Ishikawa (cell line): Measurements from ENCODE around the gene APEX2.

ENCODE experiments used
- CEBPB ChIP-seq: IDR thresholded peaks from 2 replicates; pipeline ENCODE4 v1.6.1; 2012
- CREB1 ChIP-seq: IDR thresholded peaks from 2 replicates; pipeline ENCODE4 v1.6.1; 2012; ENCODE audit warnings: low read depth
- EGR1 ChIP-seq: IDR thresholded peaks from 2 replicates; pipeline ENCODE4 v1.6.1; 2012
- EP300 ChIP-seq: IDR thresholded peaks from 2 replicates; pipeline ENCODE4 v1.6.1; 2012; ENCODE audit warnings: borderline replicate concordance
- FOXM1 ChIP-seq: IDR thresholded peaks from 2 replicates; pipeline ENCODE4 v1.6.1; 2012; ENCODE audit warnings: low read depth, borderline replicate concordance
- MAX ChIP-seq: IDR thresholded peaks from 2 replicates; pipeline ENCODE4 v1.6.1; 2012
- NFIC ChIP-seq: IDR thresholded peaks from 2 replicates; pipeline ENCODE4 v1.6.1; 2012
- RAD21 ChIP-seq: IDR thresholded peaks from 2 replicates; pipeline ENCODE4 v1.6.1; 2012; ENCODE audit warnings: low read depth
- REST ChIP-seq: IDR thresholded peaks from 2 replicates; pipeline ENCODE4 v1.6.1; 2012; ENCODE audit warnings: low read depth, mild to moderate bottlenecking
- TAF1 ChIP-seq: IDR thresholded peaks from 2 replicates; pipeline ENCODE4 v1.6.1; 2012; ENCODE audit warnings: low read depth, mild to moderate bottlenecking
- TCF12 ChIP-seq: IDR thresholded peaks from 2 replicates; pipeline ENCODE4 v1.6.1; 2012; ENCODE audit warnings: low read depth
- TEAD4 ChIP-seq: IDR thresholded peaks from 2 replicates; pipeline ENCODE4 v1.6.1; 2012
- USF1 ChIP-seq: IDR thresholded peaks from 2 replicates; pipeline ENCODE4 v1.6.1; 2012
- YY1 ChIP-seq: IDR thresholded peaks from 2 replicates; pipeline ENCODE4 v1.6.1; 2012; ENCODE audit warnings: low read depth
- ZBTB7A ChIP-seq: IDR thresholded peaks from 2 replicates; pipeline ENCODE4 v1.6.1; 2012; ENCODE audit warnings: low read depth

Gene APEX2

GRCh38 chrX:55005256-55005655, 5.1 kb downstream of the APEX2 start:
- TF ChIP-seq NFIC (no peak), TAF1 (no peak), EGR1 (no peak), TCF12 (no peak), ZBTB7A (no peak), TEAD4 (no peak), FOXM1 (no peak), USF1 (no peak), CREB1 (no peak), RAD21 (no peak)

GRCh38 chrX:55006827-55007621, 6.9 kb downstream of the APEX2 start:
- TF ChIP-seq CREB1: no peak
- TF ChIP-seq USF1: no peak
- TF ChIP-seq TCF12: no peak
- TF ChIP-seq REST: no peak
- no peak for TF ChIP-seq EGR1
- no peak for TF ChIP-seq MAX
- no peak for TF ChIP-seq ZBTB7A
- TF ChIP-seq CEBPB: no peak
- no peak for TF ChIP-seq YY1
- no peak for TF ChIP-seq EP300
- no peak for TF ChIP-seq TAF1
- TF ChIP-seq NFIC: no peak
- TF ChIP-seq TEAD4: no peak
- no peak for TF ChIP-seq FOXM1
- TF ChIP-seq RAD21: no peak

- TF ChIP-seq ZBTB7A: no peak
- TF ChIP-seq TEAD4: no peak
- no peak for TF ChIP-seq USF1
- no peak for TF ChIP-seq CEBPB
- TF ChIP-seq NFIC: no peak
- TF ChIP-seq CREB1: no peak
- no peak for TF ChIP-seq YY1
- TF ChIP-seq EGR1: no peak
- TF ChIP-seq EP300: no peak
- TF ChIP-seq FOXM1: no peak
- no peak for TF ChIP-seq TAF1
- no peak for TF ChIP-seq RAD21
- no peak for TF ChIP-seq TCF12
- TF ChIP-seq REST: no peak
- TF ChIP-seq MAX: no peak
These were observed 7.5 kb downstream of the APEX2 start for GRCh38 chrX:55007656-55008055.

GRCh38 chrX:55008571-55009358, 8.6 kb downstream of the APEX2 start:
- TF ChIP-seq EGR1: no peak
- 0 out of 2 replicates have a peak, but pooled peaks have one; percentile 7 for TF ChIP-seq TEAD4
- TF ChIP-seq ZBTB7A: no peak
- no peak for TF ChIP-seq NFIC

GRCh38 chrX:55011294-55011693, 11.1 kb downstream of the APEX2 start:
- no peak for TF ChIP-seq REST
- TF ChIP-seq YY1: no peak
- TF ChIP-seq EP300: no peak
- no peak for TF ChIP-seq RAD21
- TF ChIP-seq CEBPB: no peak
- no peak for TF ChIP-seq EGR1
- no peak for TF ChIP-seq TCF12
- TF ChIP-seq CREB1: no peak
- TF ChIP-seq TEAD4: no peak
- no peak for TF ChIP-seq TAF1
- TF ChIP-seq NFIC: no peak
- no peak for TF ChIP-seq MAX
- no peak for TF ChIP-seq FOXM1
- TF ChIP-seq USF1: no peak
- no peak for TF ChIP-seq ZBTB7A
